HepG2 (cell line): ENCODE data around the gene VAC14. TPM values are rescaled to one million over a fixed set of nuclear protein-coding genes. Genes with fewer than 3 reads are reported as not detected.

Source experiments
- ARNT ChIP-seq: fragments of 450-650 bp; IDR thresholded peaks from 2 replicates; pipeline ENCODE4 v1.6.1; 2017
- ASH2L ChIP-seq: fragments of 300-600, 200-600 bp; sonication (generic); IDR thresholded peaks from 2 replicates; pipeline ENCODE4 v1.7.0; 2017; ENCODE audit warnings: low read depth, mild to moderate bottlenecking, moderate library complexity, mixed read lengths, low read length; ENCODE audit not compliant: insufficient read length
- FOXA1 ChIP-seq, 2 experiments: fragments of 450-650 bp in 1 of 2; sonication (generic) in 1 of 2; formaldehyde crosslinking in 1 of 2; IDR thresholded peaks; 2 replicates each; pipeline versions ENCODE4 v1.4.0 to v1.6.1; 2016 to 2020; ENCODE audit warnings: missing genetic modification reagents in 1 of 2
- JUNB ChIP-seq: sonication (generic); formaldehyde crosslinking; IDR thresholded peaks from 2 replicates; pipeline ENCODE4 v1.8.0; 2022; ENCODE audit warnings: missing genetic modification reagents, mild to moderate bottlenecking, borderline replicate concordance
- PCBP1 ChIP-seq: fragments of 200-400 bp; formaldehyde crosslinking; IDR thresholded peaks from 2 replicates; pipeline ENCODE4 v1.6.1; 2017; ENCODE audit warnings: mild to moderate bottlenecking, low read depth, low read length, borderline replicate concordance
- SP140L ChIP-seq: sonication (generic); formaldehyde crosslinking; IDR thresholded peaks from 2 replicates; pipeline ENCODE4 v1.4.0; 2020; ENCODE audit warnings: missing genetic modification reagents, borderline replicate concordance
- SP5 ChIP-seq: IDR thresholded peaks from 2 replicates; pipeline ENCODE4 v1.6.1; 2016; ENCODE audit warnings: low read depth, borderline replicate concordance
- TAF1 ChIP-seq: sonication (generic); formaldehyde crosslinking; IDR thresholded peaks from 2 replicates; pipeline ENCODE4 v1.4.0; 2020; ENCODE audit warnings: missing genetic modification reagents
- ZNF160 ChIP-seq: sonication (generic); formaldehyde crosslinking; IDR thresholded peaks from 2 replicates; pipeline ENCODE4 v1.8.0; 2022; ENCODE audit warnings: mild to moderate bottlenecking, inconsistent platforms, missing genetic modification reagents
- ZNF296 ChIP-seq: sonication (generic); formaldehyde crosslinking; conservative IDR thresholded peaks from 2 replicates; pipeline ENCODE4 v1.5.0; 2020; ENCODE audit warnings: mild to moderate bottlenecking, missing genetic modification reagents
- ZNF383 ChIP-seq: sonication (generic); formaldehyde crosslinking; IDR thresholded peaks from 2 replicates; pipeline ENCODE4 v1.4.0; 2020; ENCODE audit warnings: missing genetic modification reagents, mild to moderate bottlenecking, borderline replicate concordance
- ZNF746 ChIP-seq: sonication (generic); formaldehyde crosslinking; IDR thresholded peaks from 2 replicates; pipeline ENCODE4 v1.8.0; 2022; ENCODE audit warnings: mild to moderate bottlenecking, missing genetic modification reagents
- polyA plus RNA-seq, 8 experiments: library from polyadenylated mRNA; depleted of rRNA in 3 of 8; stranded (reverse) in 7 of 8; unstranded in 1 of 8; fragments of >200 nt; fragmentation: Illumina TruSeq in 4 of 8; extraction: Trizol in 4 of 8; gene quantifications; 2 replicates each; pipeline versions ENCODE4 v1.2.1 to v1.2.3, GENCODE V29; 2011 to 2016; ENCODE audit warnings: low read depth in 4 of 8, missing spikeins in 1 of 8, mixed read lengths in 1 of 8; ENCODE audit not compliant: insufficient read depth in 1 of 8
- total RNA-seq, 5 experiments: library from RNA; depleted of rRNA; stranded (reverse); fragments of >200 nt; fragmentation: Illumina TruSeq; extraction: Trizol; gene quantifications; 2 replicates each; pipeline ENCODE4 v1.2.3, GENCODE V29; 2016; ENCODE audit warnings: low read depth in 1 of 5
- TF ChIP-seq, protein P1 (sequence below): sonication (generic); formaldehyde crosslinking; IDR thresholded peaks from 2 replicates; pipeline ENCODE4 v1.4.0; 2020; ENCODE audit warnings: missing genetic modification reagents
- TF ChIP-seq, protein P2 (sequence below): sonication (generic); formaldehyde crosslinking; IDR thresholded peaks from 2 replicates; pipeline ENCODE4 v1.4.0; 2020; ENCODE audit warnings: missing genetic modification reagents, borderline replicate concordance
- TF ChIP-seq, protein P3 (sequence below): sonication (generic); formaldehyde crosslinking; IDR thresholded peaks from 2 replicates; pipeline ENCODE4 v1.4.0; 2020; ENCODE audit warnings: low read depth, missing genetic modification reagents
- TF ChIP-seq, protein P4 (sequence below): sonication (generic); formaldehyde crosslinking; IDR thresholded peaks from 2 replicates; pipeline ENCODE4 v1.5.1; 2020; ENCODE audit warnings: missing genetic modification reagents, mild to moderate bottlenecking, borderline replicate concordance

Gene VAC14
- total and polyA plus RNA-seq, 2 of the 13 experiments (the other 11 are each of a cell fraction or from before 2014, with no cell fraction given), result 23.5 to 24.6 TPM

DNA sequence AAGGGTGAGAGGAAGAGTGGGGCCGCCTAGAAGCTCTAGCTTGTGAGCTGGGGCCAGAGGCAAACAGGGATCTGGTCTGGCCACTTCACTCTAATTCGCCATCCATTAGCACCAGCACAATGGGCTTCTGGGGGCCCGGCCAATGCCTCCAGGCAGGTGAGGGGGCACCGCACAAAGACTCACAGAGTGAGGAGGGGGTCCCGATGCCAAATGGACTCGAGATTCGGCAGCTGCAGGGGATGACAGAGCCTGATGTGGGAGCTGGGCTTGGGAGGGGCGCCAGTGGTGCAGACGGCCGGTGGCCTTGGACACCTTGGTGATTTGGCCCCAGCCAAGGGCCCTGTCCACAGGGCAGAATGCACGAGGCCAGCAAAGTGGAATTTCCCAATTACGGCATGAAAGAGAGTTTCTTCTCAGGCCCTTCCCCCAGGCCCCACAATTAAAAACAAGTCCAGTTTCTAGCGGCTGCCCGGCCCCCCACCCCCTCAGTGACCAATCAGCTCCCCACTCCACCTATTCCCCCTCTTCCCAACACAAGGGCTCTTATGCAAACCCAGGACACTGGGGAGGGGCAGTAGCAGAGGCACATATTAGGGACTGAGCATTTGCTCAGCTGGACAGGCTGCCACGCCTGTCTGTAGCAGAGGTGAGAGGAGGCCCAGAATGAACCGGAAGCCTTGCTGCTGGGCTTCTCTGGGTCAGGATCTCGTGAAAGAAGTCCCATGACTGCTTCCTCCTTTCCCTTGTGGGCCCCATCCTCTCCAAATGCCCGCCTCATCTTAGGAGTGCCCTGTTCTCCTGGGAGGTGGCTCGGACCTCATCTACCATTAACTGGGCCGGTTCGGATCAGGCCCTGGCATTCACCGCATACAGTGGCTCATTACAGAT is 75.7 kb downstream of the VAC14 start (continued):
- TF ChIP-seq, protein P1, sequence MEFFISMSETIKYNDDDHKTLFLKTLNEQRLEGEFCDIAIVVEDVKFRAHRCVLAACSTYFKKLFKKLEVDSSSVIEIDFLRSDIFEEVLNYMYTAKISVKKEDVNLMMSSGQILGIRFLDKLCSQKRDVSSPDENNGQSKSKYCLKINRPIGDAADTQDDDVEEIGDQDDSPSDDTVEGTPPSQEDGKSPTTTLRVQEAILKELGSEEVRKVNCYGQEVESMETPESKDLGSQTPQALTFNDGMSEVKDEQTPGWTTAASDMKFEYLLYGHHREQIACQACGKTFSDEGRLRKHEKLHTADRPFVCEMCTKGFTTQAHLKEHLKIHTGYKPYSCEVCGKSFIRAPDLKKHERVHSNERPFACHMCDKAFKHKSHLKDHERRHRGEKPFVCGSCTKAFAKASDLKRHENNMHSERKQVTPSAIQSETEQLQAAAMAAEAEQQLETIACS (CRISPR knock-in tag), result 0 out of 2 replicates have a peak, but pooled peaks have one; percentile 27
- TF ChIP-seq ZNF383 (CRISPR knock-in tag), result 0 out of 2 replicates have a peak, but pooled peaks have one; percentile 63
- TF ChIP-seq, protein P2, sequence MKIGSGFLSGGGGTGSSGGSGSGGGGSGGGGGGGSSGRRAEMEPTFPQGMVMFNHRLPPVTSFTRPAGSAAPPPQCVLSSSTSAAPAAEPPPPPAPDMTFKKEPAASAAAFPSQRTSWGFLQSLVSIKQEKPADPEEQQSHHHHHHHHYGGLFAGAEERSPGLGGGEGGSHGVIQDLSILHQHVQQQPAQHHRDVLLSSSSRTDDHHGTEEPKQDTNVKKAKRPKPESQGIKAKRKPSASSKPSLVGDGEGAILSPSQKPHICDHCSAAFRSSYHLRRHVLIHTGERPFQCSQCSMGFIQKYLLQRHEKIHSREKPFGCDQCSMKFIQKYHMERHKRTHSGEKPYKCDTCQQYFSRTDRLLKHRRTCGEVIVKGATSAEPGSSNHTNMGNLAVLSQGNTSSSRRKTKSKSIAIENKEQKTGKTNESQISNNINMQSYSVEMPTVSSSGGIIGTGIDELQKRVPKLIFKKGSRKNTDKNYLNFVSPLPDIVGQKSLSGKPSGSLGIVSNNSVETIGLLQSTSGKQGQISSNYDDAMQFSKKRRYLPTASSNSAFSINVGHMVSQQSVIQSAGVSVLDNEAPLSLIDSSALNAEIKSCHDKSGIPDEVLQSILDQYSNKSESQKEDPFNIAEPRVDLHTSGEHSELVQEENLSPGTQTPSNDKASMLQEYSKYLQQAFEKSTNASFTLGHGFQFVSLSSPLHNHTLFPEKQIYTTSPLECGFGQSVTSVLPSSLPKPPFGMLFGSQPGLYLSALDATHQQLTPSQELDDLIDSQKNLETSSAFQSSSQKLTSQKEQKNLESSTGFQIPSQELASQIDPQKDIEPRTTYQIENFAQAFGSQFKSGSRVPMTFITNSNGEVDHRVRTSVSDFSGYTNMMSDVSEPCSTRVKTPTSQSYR, result peak; percentile 97
- TF ChIP-seq ASH2L, result peak; percentile 96
- no peak; the same call in 1 of the 2 replicates for TF ChIP-seq ZNF746 (CRISPR knock-in tag)
- no peak for TF ChIP-seq PCBP1
- TF ChIP-seq, protein P3, sequence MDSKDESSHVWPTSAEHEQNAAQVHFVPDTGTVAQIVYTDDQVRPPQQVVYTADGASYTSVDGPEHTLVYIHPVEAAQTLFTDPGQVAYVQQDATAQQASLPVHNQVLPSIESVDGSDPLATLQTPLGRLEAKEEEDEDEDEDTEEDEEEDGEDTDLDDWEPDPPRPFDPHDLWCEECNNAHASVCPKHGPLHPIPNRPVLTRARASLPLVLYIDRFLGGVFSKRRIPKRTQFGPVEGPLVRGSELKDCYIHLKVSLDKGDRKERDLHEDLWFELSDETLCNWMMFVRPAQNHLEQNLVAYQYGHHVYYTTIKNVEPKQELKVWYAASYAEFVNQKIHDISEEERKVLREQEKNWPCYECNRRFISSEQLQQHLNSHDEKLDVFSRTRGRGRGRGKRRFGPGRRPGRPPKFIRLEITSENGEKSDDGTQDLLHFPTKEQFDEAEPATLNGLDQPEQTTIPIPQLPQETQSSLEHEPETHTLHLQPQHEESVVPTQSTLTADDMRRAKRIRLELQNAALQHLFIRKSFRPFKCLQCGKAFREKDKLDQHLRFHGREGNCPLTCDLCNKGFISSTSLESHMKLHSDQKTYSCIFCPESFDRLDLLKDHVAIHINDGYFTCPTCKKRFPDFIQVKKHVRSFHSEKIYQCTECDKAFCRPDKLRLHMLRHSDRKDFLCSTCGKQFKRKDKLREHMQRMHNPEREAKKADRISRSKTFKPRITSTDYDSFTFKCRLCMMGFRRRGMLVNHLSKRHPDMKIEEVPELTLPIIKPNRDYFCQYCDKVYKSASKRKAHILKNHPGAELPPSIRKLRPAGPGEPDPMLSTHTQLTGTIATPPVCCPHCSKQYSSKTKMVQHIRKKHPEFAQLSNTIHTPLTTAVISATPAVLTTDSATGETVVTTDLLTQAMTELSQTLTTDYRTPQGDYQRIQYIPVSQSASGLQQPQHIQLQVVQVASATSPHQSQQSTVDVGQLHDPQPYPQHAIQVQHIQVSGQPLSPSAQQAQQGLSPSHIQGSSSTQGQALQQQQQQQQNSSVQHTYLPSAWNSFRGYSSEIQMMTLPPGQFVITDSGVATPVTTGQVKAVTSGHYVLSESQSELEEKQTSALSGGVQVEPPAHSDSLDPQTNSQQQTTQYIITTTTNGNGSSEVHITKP (CRISPR knock-in tag), result peak; percentile 95
- TF ChIP-seq FOXA1 (IDR thresholded peaks at IDR 0.05), result no peak
- TF ChIP-seq FOXA1 (CRISPR knock-in tag; IDR thresholded peaks at IDR 0.05), result peak; percentile 90
- TF ChIP-seq SP5 (CRISPR knock-in tag), result peak; percentile 98
- TF ChIP-seq SP140L, result no peak
- TF ChIP-seq ZNF160 (CRISPR knock-in tag), result peak; percentile 69
- TF ChIP-seq TAF1 (CRISPR knock-in tag), result peak; percentile 81; the same call in 1 of the 2 replicates
- TF ChIP-seq, protein P4, sequence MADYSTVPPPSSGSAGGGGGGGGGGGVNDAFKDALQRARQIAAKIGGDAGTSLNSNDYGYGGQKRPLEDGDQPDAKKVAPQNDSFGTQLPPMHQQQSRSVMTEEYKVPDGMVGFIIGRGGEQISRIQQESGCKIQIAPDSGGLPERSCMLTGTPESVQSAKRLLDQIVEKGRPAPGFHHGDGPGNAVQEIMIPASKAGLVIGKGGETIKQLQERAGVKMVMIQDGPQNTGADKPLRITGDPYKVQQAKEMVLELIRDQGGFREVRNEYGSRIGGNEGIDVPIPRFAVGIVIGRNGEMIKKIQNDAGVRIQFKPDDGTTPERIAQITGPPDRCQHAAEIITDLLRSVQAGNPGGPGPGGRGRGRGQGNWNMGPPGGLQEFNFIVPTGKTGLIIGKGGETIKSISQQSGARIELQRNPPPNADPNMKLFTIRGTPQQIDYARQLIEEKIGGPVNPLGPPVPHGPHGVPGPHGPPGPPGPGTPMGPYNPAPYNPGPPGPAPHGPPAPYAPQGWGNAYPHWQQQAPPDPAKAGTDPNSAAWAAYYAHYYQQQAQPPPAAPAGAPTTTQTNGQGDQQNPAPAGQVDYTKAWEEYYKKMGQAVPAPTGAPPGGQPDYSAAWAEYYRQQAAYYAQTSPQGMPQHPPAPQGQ (CRISPR knock-in tag), result no peak
- TF ChIP-seq ZNF296 (CRISPR knock-in tag), result peak; percentile 37
- no peak for TF ChIP-seq ARNT
- TF ChIP-seq JUNB (CRISPR knock-in tag), result no peak
